Mesenchymal stem cell (in vitro differentiated cells and primary cell): ENCODE measurements around the gene CUBN. TPM values are rescaled to one million over a fixed set of nuclear protein-coding genes. Genes with fewer than 3 reads are reported as not detected.

Experiments
- DNase-seq: peaks from one replicate; pipeline ENCODE4 v3.0.0-alpha.2; 2013
- H2AFZ ChIP-seq: one replicate; pipeline ENCODE4 v1.6.1; 2013; ENCODE audit warnings: low read depth, mild to moderate bottlenecking, control low read depth, inconsistent platforms, low read length, moderate library complexity
- H2AK5ac ChIP-seq: 2 replicates; pipeline ENCODE4 v1.6.1; 2013; ENCODE audit warnings: low read length, moderate library complexity, mild to moderate bottlenecking, inconsistent platforms; ENCODE audit not compliant: severe bottlenecking
- H2BK120ac ChIP-seq: one replicate; pipeline ENCODE4 v1.6.1; 2013; ENCODE audit warnings: low read depth, mild to moderate bottlenecking, inconsistent platforms, low read length, moderate library complexity
- H2BK12ac ChIP-seq, 2 experiments: one replicate each; pipeline ENCODE4 v1.6.1; 2013; ENCODE audit warnings: inconsistent platforms in 2 of 2, low read length in 2 of 2, mild to moderate bottlenecking in 2 of 2, moderate library complexity in 2 of 2, control low read depth in 1 of 2
- H2BK15ac ChIP-seq: one replicate; pipeline ENCODE4 v1.6.1; 2013; ENCODE audit warnings: mild to moderate bottlenecking, low read depth, inconsistent platforms; ENCODE audit not compliant: poor library complexity, severe bottlenecking
- H2BK5ac ChIP-seq: 2 replicates; pipeline ENCODE4 v1.6.1; 2013; ENCODE audit warnings: low read depth, mild to moderate bottlenecking, low read length, control low read depth, inconsistent platforms; ENCODE audit not compliant: poor library complexity, severe bottlenecking
- H3K14ac ChIP-seq, 2 experiments: one replicate each; pipeline ENCODE4 v1.6.1; 2013; ENCODE audit warnings: inconsistent platforms in 2 of 2, low read length in 2 of 2, control low read depth in 1 of 2, mild to moderate bottlenecking in 1 of 2, moderate library complexity in 1 of 2
- H3K18ac ChIP-seq, 2 experiments: one replicate each; pipeline ENCODE4 v1.6.1; 2013; ENCODE audit warnings: inconsistent platforms in 2 of 2, low read length in 2 of 2, control low read depth in 1 of 2, low read depth in 1 of 2, mild to moderate bottlenecking in 1 of 2
- H3K23ac ChIP-seq, 2 experiments: one replicate each; pipeline ENCODE4 v1.6.1; 2013; ENCODE audit warnings: inconsistent platforms in 2 of 2, low read length in 2 of 2, mild to moderate bottlenecking in 2 of 2, moderate library complexity in 2 of 2, control low read depth in 1 of 2
- H3K27ac ChIP-seq: 2 replicates; pipeline ENCODE4 v1.5.1; 2013; ENCODE audit warnings: mild to moderate bottlenecking, moderate library complexity, low read length, control low read depth, inconsistent platforms; ENCODE audit not compliant: poor library complexity, severe bottlenecking
- H3K27me3 ChIP-seq, 2 experiments: 2 replicates each; pipeline versions ENCODE4 v1.6.1 to v1.7.0; 2013; ENCODE audit warnings: low read length in 2 of 2, mild to moderate bottlenecking in 2 of 2, moderate library complexity in 2 of 2, control low read depth in 1 of 2, inconsistent platforms in 1 of 2; ENCODE audit not compliant: control insufficient read depth in 1 of 2, insufficient read depth in 1 of 2
- H3K36me3 ChIP-seq, 2 experiments: 2 replicates each; pipeline versions ENCODE4 v1.6.1 to v1.7.0; 2013; ENCODE audit warnings: low read length in 2 of 2, control low read depth in 1 of 2, inconsistent platforms in 1 of 2, low read depth in 1 of 2, mild to moderate bottlenecking in 1 of 2; ENCODE audit not compliant: insufficient read depth in 2 of 2, control insufficient read depth in 1 of 2
- H3K4ac ChIP-seq, 2 experiments: one replicate each; pipeline ENCODE4 v1.6.1; 2013; ENCODE audit warnings: inconsistent platforms in 2 of 2, low read length in 2 of 2, mild to moderate bottlenecking in 2 of 2, moderate library complexity in 2 of 2, control low read depth in 1 of 2, low read depth in 1 of 2
- H3K4me1 ChIP-seq: 2 replicates; pipeline ENCODE4 v1.6.1; 2013; ENCODE audit warnings: low read depth, low read length, control low read depth; ENCODE audit not compliant: control insufficient read depth, insufficient read depth
- H3K4me2 ChIP-seq: 2 replicates; pipeline ENCODE4 v1.6.1; 2013; ENCODE audit warnings: low read length, mild to moderate bottlenecking, inconsistent platforms; ENCODE audit not compliant: poor library complexity, severe bottlenecking
- H3K4me3 ChIP-seq, 2 experiments: 2 replicates each; pipeline versions ENCODE4 v1.5.1 to v1.7.0; 2013; ENCODE audit warnings: low read length in 2 of 2, mild to moderate bottlenecking in 2 of 2, control low read depth in 1 of 2, low read depth in 1 of 2; ENCODE audit not compliant: insufficient read depth in 1 of 2
- H3K79me1 ChIP-seq: replicated peaks from 2 replicates; pipeline ENCODE4 v1.6.1; 2013; ENCODE audit warnings: mild to moderate bottlenecking, control low read depth, low read length, inconsistent platforms; ENCODE audit not compliant: poor library complexity, severe bottlenecking
- H3K9ac ChIP-seq: 2 replicates; pipeline ENCODE4 v1.7.0; 2013; ENCODE audit warnings: mild to moderate bottlenecking, low read length, moderate library complexity
- H3K9me3 ChIP-seq: 2 replicates; pipeline ENCODE4 v1.7.0; 2013; ENCODE audit warnings: mild to moderate bottlenecking, low read length; ENCODE audit not compliant: control insufficient read depth
- H4K8ac ChIP-seq: one replicate; pipeline ENCODE4 v1.6.1; 2013; ENCODE audit warnings: inconsistent platforms, mild to moderate bottlenecking, low read length, moderate library complexity
- H4K91ac ChIP-seq: one replicate; pipeline ENCODE4 v1.6.1; 2013; ENCODE audit warnings: mild to moderate bottlenecking, low read length, inconsistent platforms
- WGBS: methylation state at CpG from one replicate; pipeline ENCODE4 v1.1.7; 2013; ENCODE audit warnings: mixed read lengths; 5-methylcytosine and 5-hydroxymethylcytosine counted together
- polyA plus RNA-seq, 2 experiments: library from polyadenylated mRNA; stranded (reverse); fragments of 200-250 nt; gene quantifications; one replicate each; pipeline ENCODE4 v1.2.3, GENCODE V29; 2013

The CUBN gene
- 1.2 TPM for polyA plus RNA-seq (2013, experiment 1 of 2)
- polyA plus RNA-seq (2013, experiment 2 of 2), result 0.86 TPM

DNA sequence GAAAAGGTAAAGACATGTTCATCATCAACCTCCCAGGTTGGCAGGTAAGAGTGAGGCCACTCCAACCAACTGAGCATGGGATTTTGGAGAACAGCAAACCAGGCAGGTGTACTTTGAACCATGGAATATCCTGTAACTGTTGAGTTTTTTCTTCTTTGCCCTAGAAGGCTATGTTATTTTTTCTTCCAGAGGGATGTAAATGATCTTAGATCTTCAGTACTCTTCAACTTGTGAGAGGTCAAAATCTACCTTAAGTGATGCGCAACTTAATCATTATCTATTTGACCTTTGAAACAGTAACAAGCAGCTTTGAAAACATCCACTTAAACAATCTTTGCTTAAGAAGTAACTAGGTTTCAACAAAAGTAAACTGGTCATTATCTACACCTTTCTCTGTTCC, at the start of gene CUBN:
Gene CUBN, minus strand, starts transcription at position 71 of the 400 bp plus-strand sequence. Its CDS starts 46 bp downstream, at position 25.
- Histone ChIP-seq H2AK5ac (no peak within 1 kb of the TSS), H2BK120ac (no peak within 1 kb of the TSS), H3K23ac (no peak within 1 kb of the TSS), H4K8ac (no peak within 1 kb of the TSS), H3K18ac (no peak within 1 kb of the TSS), H3K27me3 (no peaks in the 10 kb centered on the region), H2AFZ (no peak within 1 kb of the TSS), H2BK5ac (no peak within 1 kb of the TSS), H3K14ac (no peak within 1 kb of the TSS), H3K4me3 (no peak within 1 kb of the TSS), H3K4ac (no peak within 1 kb of the TSS), H3K9ac (no peak within 1 kb of the TSS), H3K36me3 (no peaks in the 10 kb centered on the region), H3K9me3 (no peaks in the 10 kb centered on the region), H3K4me1 (no peaks in the 10 kb centered on the region), H2BK15ac (no peak within 1 kb of the TSS), H3K4me2 (no peak within 1 kb of the TSS), H2BK12ac (no peak within 1 kb of the TSS), H4K91ac (no peak within 1 kb of the TSS), H3K79me1 (no peaks in the 10 kb centered on the region), H3K27ac (no peak within 1 kb of the TSS)
- 97% methylated on average over 1 of the region's 1 CpG for WGBS
- no peak for DNase-seq

DNA sequence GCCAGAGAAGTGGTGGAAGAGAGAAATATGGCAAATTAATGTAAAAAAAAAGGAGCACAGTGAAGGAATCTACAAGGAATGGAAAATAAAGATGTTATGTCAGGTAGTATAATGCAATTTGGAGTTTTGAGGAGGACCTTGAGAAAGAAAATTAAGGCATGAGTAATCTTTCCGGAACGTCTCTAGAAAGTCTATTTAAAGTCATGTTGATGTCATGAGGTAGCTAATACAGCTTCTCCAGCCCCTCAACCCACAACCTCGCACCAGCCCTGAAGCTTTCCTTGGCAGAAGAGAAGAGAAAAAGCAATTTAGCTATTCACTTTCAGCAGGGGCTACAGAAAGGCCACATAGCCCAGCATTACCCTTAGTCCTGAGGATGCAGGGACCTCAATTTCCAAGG, 49.4 kb upstream of the CUBN start:
- no peak overlapping the region for H4K91ac ChIP-seq
- H3K18ac ChIP-seq, result peak overlapping the region in 1 of 2 experiments; percentile 70
- no peak overlapping the region for H2BK12ac ChIP-seq
- no peak overlapping the region for H3K4me2 ChIP-seq
- no peak overlapping the region for H3K23ac ChIP-seq
- peaks cover 3% of the 10 kb centered on the region for H3K4me1 ChIP-seq
- H2AK5ac ChIP-seq, result peak overlapping the region; percentile 93
- no peak overlapping the region for H2AFZ ChIP-seq
- H3K27ac ChIP-seq, result no peak overlapping the region
- H3K4me3 ChIP-seq, result no peak overlapping the region
- no peak overlapping the region for H3K9ac ChIP-seq
- no peak overlapping the region for H2BK120ac ChIP-seq
- H2BK5ac ChIP-seq, result no peak overlapping the region
- 78% methylated on average over 1 of the region's 3 CpGs for WGBS
- H3K36me3 ChIP-seq, result no peaks in the 10 kb centered on the region
- H2BK15ac ChIP-seq, result no peak overlapping the region
- H3K79me1 ChIP-seq, result peaks cover 7% of the 10 kb centered on the region
- no peak overlapping the region for H3K14ac ChIP-seq
- no peaks in the 10 kb centered on the region for H3K9me3 ChIP-seq
- no peak overlapping the region for H4K8ac ChIP-seq
- H3K27me3 ChIP-seq, result no peaks in the 10 kb centered on the region
- no peak for DNase-seq
- H3K4ac ChIP-seq, result no peak overlapping the region

DNA sequence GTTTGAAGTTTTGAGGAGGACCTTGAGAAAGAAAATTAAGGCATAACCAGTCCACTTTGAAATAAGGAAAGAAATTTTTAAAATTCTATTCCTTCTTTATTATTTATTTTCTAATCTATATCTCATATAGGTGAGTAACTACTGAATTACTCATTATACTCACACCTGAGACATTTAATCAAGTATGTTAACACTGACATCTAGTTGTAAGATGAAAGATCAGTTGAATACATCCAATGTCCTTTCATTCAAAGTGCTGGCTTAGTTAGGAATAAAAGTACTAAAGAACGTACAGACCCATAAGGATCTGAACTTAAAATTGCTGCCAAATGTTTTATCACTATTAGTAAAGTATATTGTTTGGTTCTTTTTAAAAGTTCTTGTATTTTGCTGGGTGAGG, 48.4 kb upstream of the CUBN start:
- no peak overlapping the region for H3K4ac ChIP-seq
- 100% methylated on average over 1 of the region's 1 CpG for WGBS
- H3K4me1 ChIP-seq, result peaks cover 3% of the 10 kb centered on the region
- H3K27ac ChIP-seq, result no peak overlapping the region
- no peak overlapping the region for H2BK12ac ChIP-seq
- no peak overlapping the region for H3K4me3 ChIP-seq
- H3K27me3 ChIP-seq, result no peaks in the 10 kb centered on the region
- no peaks in the 10 kb centered on the region for H3K36me3 ChIP-seq
- no peak overlapping the region for H2BK5ac ChIP-seq
- no peak overlapping the region for H2BK15ac ChIP-seq
- H3K14ac ChIP-seq, result no peak overlapping the region
- no peak overlapping the region for H2AFZ ChIP-seq
- peaks cover 7% of the 10 kb centered on the region for H3K79me1 ChIP-seq
- H3K9ac ChIP-seq, result no peak overlapping the region
- no peak overlapping the region for H2BK120ac ChIP-seq
- DNase-seq, result no peak
- H3K4me2 ChIP-seq, result no peak overlapping the region
- no peak overlapping the region for H2AK5ac ChIP-seq
- no peaks in the 10 kb centered on the region for H3K9me3 ChIP-seq
- H3K23ac ChIP-seq, result no peak overlapping the region
- H4K91ac ChIP-seq, result no peak overlapping the region
- no peak overlapping the region for H3K18ac ChIP-seq
- H4K8ac ChIP-seq, result no peak overlapping the region

DNA sequence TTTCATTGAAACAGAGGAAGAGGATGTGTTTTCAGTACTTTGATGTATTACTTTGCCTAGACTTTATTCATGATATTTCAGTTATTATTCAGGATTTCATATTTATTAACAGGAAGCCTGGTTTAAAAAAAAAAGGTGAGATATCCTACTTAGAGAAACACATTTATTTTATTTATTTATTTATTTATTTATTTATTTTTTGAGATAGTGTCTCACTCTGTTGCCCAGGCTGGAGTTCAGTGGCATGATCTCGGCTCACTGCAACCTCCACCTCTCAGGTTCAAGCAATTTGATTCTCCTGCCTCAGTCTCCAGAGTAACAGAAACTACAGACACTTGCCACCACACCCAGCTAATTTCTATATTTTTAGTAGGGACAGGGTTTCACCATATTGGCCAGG, 47.4 kb upstream of the CUBN start:
- Histone ChIP-seq H3K23ac (no peak overlapping the region), H3K4me2 (no peak overlapping the region)

More for the DNA sequence above, 47.4 kb upstream of the CUBN start:
- Histone ChIP-seq H4K91ac (no peak overlapping the region), H2AK5ac (no peak overlapping the region), H3K36me3 (no peaks in the 10 kb centered on the region), H2AFZ (no peak overlapping the region), H4K8ac (no peak overlapping the region), H2BK5ac (no peak overlapping the region), H2BK15ac (no peak overlapping the region), H3K79me1 (peaks cover 7% of the 10 kb centered on the region), H2BK120ac (no peak overlapping the region), H3K27ac (no peak overlapping the region), H3K27me3 (no peaks in the 10 kb centered on the region), H3K18ac (no peak overlapping the region), H2BK12ac (no peak overlapping the region), H3K9ac (no peak overlapping the region), H3K9me3 (no peaks in the 10 kb centered on the region), H3K4ac (no peak overlapping the region), H3K4me1 (peaks cover 3% of the 10 kb centered on the region), H3K4me3 (no peak overlapping the region), H3K14ac (no peak overlapping the region)
- DNase-seq, result no peak
- WGBS, result 100% methylated on average over 1 of the region's 1 CpG
